Stimulated activated CD8-positive, alpha-beta memory T cell treated with anti-CD3 and anti-CD28 coated beads, Interleukin-15, amount 100 ng/mL, for 1 hour (primary cell): Measurements from ENCODE around the gene CDH23.

ENCODE experiments used
- DNase-seq: peaks from one replicate; pipeline ENCODE4 v3.0.0-alpha.2; 2020; ENCODE audit warnings: low read depth

CDH23 gene

GRCh38 chr10:71643904-71644303, 247.2 kb downstream of the CDH23 start:
- no peak for DNase-seq

GRCh38 chr10:71644307-71645180, 247.8 kb downstream of the CDH23 start:
- DNase-seq, result no peak

GRCh38 chr10:71645185-71645584, 248.5 kb downstream of the CDH23 start:
- no peak for DNase-seq

- no peak for DNase-seq
These were observed 249.3 kb downstream of the CDH23 start for GRCh38 chr10:71646037-71646436.

GRCh38 chr10:71646592-71647292, 250.0 kb downstream of the CDH23 start:
- DNase-seq, result no peak

GRCh38 chr10:71647526-71648253, 251.0 kb downstream of the CDH23 start:
- no peak for DNase-seq

GRCh38 chr10:71648254-71648932, 251.7 kb downstream of the CDH23 start:
- no peak for DNase-seq

GRCh38 chr10:71648933-71649320, 252.2 kb downstream of the CDH23 start:
- no peak for DNase-seq

- no peak for DNase-seq
These were observed 252.9 kb downstream of the CDH23 start for GRCh38 chr10:71649631-71650030.

- no peak for DNase-seq
These were observed 253.7 kb downstream of the CDH23 start for GRCh38 chr10:71650397-71650796.

- DNase-seq, result no peak
These were observed 254.7 kb downstream of the CDH23 start for GRCh38 chr10:71651428-71651827.

- DNase-seq, result no peak
These were observed 255.2 kb downstream of the CDH23 start for GRCh38 chr10:71651928-71652327.

- DNase-seq, result no peak
These were observed 256.3 kb downstream of the CDH23 start for GRCh38 chr10:71653044-71653443.

- DNase-seq, result no peak
These were observed 259.5 kb downstream of the CDH23 start for GRCh38 chr10:71656220-71656619.

GRCh38 chr10:71657604-71658466, 261.1 kb downstream of the CDH23 start:
- DNase-seq, result no peak

GRCh38 chr10:71658467-71658745, 261.7 kb downstream of the CDH23 start:
- no peak for DNase-seq

GRCh38 chr10:71659111-71659634, 262.5 kb downstream of the CDH23 start:
- no peak for DNase-seq

- DNase-seq, result no peak
These were observed 263.0 kb downstream of the CDH23 start for GRCh38 chr10:71659737-71660136.

GRCh38 chr10:71660313-71660712, 263.6 kb downstream of the CDH23 start:
- DNase-seq, result no peak

- DNase-seq, result no peak
These were observed 264.4 kb downstream of the CDH23 start for GRCh38 chr10:71661060-71661622.
